Smooth muscle cell of the pulmonary artery (primary cell): ENCODE measurements around the gene COA1. TPM values are rescaled to one million over a fixed set of nuclear protein-coding genes. Genes with fewer than 3 reads are reported as not detected.

Source experiments
- total RNA-seq: library from RNA; depleted of rRNA; stranded (reverse); fragments of >200 nt; gene quantifications from 2 replicates; pipeline ENCODE4 v1.2.3, GENCODE V29; 2014

Gene COA1
- total RNA-seq, result 29.5 and 34.9 TPM in 2 replicates

GRCh38 chr7:43729214-43729923, at the start of gene COA1:
Gene COA1 (minus strand): TSS chr7:43729523. CDS start chr7:43648614, 80,909 bp downstream.

GRCh38 chr7:43758029-43758821, 28.9 kb upstream of the COA1 start, which contains the start of gene BLVRA:
Gene BLVRA (plus strand): TSS chr7:43758680. CDS start chr7:43771159, 12,479 bp downstream.

Other genes with a start within 250 kb of the COA1 start
- gene STK17A, start 146.4 kb downstream of the COA1 start, total RNA-seq, result 62.4 and 83.1 TPM in 2 replicates
- gene BLVRA, start 29.2 kb upstream of the COA1 start, total RNA-seq, result 22.7 and 26.3 TPM in 2 replicates
- 54.7 and 56.6 TPM in 2 replicates for gene MRPS24, start 140.0 kb upstream of the COA1 start, total RNA-seq
- 29.5 and 35.7 TPM in 2 replicates for gene URGCP, start 177.1 kb upstream of the COA1 start, total RNA-seq
- 14.6 and 23.3 TPM in 2 replicates for gene UBE2D4, start 196.9 kb upstream of the COA1 start, total RNA-seq